Measurements from ENCODE around the gene TAS2R14. TPM values are rescaled to one million over a fixed set of nuclear protein-coding genes. Genes with fewer than 3 reads are reported as not detected.

The TAS2R14 gene
- total and polyA plus RNA-seq, 2 donors (not counting 1 experiment from before 2014, with no cell fraction given): 2.0 to 2.6 TPM

DNA sequence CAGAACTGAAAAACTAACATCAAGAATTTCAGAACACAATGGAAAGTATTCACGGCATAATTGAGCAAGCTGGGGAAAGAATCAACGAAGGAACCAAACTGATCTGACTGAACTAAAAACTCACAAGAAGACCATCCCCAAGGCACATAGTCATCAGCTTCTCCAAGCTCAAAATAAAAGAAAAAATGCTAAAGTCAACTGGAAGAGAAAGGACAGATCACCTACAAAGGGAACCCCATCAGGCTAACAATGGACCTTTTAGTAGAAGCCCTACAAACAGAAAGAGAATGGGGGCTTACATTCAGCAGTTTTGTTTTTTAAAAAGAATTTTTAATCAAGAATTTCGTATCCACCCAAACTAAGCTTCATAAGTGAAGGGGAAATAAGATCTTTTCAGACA lies 35.9 kb upstream of the TAS2R14 start:
- Histone ChIP-seq H2AFZ (ENCODE audit: low read length) (no peak overlapping the region), H3K27ac (ENCODE audit: insufficient read depth, low read length) (no peak overlapping the region), H3K27me3 (ENCODE audit: control insufficient read depth, insufficient read depth, low read length) (no peaks in the 10 kb centered on the region), H3K79me2 (ENCODE audit: control insufficient read depth, insufficient read depth, low read length) (no peaks in the 10 kb centered on the region), H3K4me1 (ENCODE audit: control insufficient read depth, extremely low read depth, insufficient read depth, low read length) (no peaks in the 10 kb centered on the region), H3K4me2 (ENCODE audit: extremely low read depth, insufficient read depth, low read length) (no peak overlapping the region), H4K20me1 (ENCODE audit: control insufficient read depth, extremely low read depth, insufficient read depth, low read length) (no peaks in the 10 kb centered on the region), H3K9ac (ENCODE audit: insufficient read depth, low read length) (no peak overlapping the region), H3K4me3 (replicated peaks in 1 of 4; ENCODE audit: control extremely low read depth in 1 of 4, insufficient read depth in 1 of 4, low read depth in 3 of 4, low read length in 4 of 4) (no peak overlapping the region), H3K36me3 (ENCODE audit: control insufficient read depth, insufficient read depth, low read length) (no peaks in the 10 kb centered on the region), H3K9me3 (ENCODE audit: control insufficient read depth, insufficient read depth, low read depth, low read length) (no peaks in the 10 kb centered on the region)
- no peak for DNase-seq (ENCODE audit: low read depth in 2 of 2)
- TF ChIP-seq EZH2 (IDR thresholded peaks at IDR 0.05; ENCODE audit: low read length, missing control alignments): no peak
- TF ChIP-seq, protein P1, sequence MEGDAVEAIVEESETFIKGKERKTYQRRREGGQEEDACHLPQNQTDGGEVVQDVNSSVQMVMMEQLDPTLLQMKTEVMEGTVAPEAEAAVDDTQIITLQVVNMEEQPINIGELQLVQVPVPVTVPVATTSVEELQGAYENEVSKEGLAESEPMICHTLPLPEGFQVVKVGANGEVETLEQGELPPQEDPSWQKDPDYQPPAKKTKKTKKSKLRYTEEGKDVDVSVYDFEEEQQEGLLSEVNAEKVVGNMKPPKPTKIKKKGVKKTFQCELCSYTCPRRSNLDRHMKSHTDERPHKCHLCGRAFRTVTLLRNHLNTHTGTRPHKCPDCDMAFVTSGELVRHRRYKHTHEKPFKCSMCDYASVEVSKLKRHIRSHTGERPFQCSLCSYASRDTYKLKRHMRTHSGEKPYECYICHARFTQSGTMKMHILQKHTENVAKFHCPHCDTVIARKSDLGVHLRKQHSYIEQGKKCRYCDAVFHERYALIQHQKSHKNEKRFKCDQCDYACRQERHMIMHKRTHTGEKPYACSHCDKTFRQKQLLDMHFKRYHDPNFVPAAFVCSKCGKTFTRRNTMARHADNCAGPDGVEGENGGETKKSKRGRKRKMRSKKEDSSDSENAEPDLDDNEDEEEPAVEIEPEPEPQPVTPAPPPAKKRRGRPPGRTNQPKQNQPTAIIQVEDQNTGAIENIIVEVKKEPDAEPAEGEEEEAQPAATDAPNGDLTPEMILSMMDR (conservative IDR thresholded peaks at IDR 0.05 in 1 of 2, IDR thresholded peaks at IDR 0.05 in 1 of 2; ENCODE audit: low read depth in 1 of 2, low read length in 2 of 2): no peak

DNA sequence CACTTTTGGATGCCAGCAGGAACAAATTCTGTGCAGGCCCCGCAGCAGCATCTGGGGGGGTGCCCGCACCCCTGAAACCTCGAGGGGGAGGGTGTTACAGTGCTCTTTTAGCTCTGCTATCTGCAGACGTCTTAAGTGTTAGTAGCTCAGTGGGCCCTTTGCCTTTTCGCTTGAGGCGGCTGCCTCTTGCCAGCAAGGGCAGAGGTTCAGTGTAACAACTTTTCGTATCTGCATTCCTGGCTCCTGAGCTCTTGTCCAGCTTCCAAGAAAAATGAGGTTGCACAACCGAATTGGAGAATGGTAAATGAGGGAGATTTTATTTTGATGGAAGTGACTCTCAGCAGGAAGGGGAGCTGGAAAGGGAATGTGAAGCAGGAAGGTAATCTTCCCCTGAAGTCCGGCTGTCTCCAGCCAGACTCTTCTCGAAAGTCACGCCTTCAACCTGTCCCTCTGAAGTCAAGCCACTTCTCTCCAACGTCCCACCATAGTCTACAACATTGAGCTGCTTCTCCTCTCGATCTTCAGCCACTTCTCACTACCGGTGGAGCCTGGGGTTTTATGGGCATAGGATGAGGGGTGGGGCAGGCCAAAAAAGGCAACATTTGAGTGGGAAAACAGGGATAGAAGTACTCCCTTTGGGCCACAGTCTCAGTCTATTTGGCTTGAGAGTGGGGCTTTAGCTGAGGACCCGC lies 29.8 kb upstream of the TAS2R14 start:
- Histone ChIP-seq H3K36me3 (ENCODE audit: control insufficient read depth, insufficient read depth, low read length) (no peaks in the 10 kb centered on the region), H3K9ac (ENCODE audit: insufficient read depth, low read length) (no peak overlapping the region), H2AFZ (ENCODE audit: low read length) (no peak overlapping the region), H3K79me2 (ENCODE audit: control insufficient read depth, insufficient read depth, low read length) (no peaks in the 10 kb centered on the region), H3K4me3 (replicated peaks in 1 of 4; ENCODE audit: control extremely low read depth in 1 of 4, insufficient read depth in 1 of 4, low read depth in 3 of 4, low read length in 4 of 4) (no peak overlapping the region), H3K27me3 (ENCODE audit: control insufficient read depth, insufficient read depth, low read length) (no peaks in the 10 kb centered on the region), H3K27ac (ENCODE audit: insufficient read depth, low read length) (no peak overlapping the region), H4K20me1 (ENCODE audit: control insufficient read depth, extremely low read depth, insufficient read depth, low read length) (no peaks in the 10 kb centered on the region), H3K4me2 (ENCODE audit: extremely low read depth, insufficient read depth, low read length) (peak overlapping the region; percentile 15), H3K9me3 (ENCODE audit: control insufficient read depth, insufficient read depth, low read depth, low read length) (no peaks in the 10 kb centered on the region), H3K4me1 (ENCODE audit: control insufficient read depth, extremely low read depth, insufficient read depth, low read length) (peaks cover 2% of the 10 kb centered on the region)
- TF ChIP-seq EZH2 (IDR thresholded peaks at IDR 0.05; ENCODE audit: low read length, missing control alignments): no peak
- DNase-seq (ENCODE audit: low read depth in 2 of 2): peak; percentile 76 to 82

DNA sequence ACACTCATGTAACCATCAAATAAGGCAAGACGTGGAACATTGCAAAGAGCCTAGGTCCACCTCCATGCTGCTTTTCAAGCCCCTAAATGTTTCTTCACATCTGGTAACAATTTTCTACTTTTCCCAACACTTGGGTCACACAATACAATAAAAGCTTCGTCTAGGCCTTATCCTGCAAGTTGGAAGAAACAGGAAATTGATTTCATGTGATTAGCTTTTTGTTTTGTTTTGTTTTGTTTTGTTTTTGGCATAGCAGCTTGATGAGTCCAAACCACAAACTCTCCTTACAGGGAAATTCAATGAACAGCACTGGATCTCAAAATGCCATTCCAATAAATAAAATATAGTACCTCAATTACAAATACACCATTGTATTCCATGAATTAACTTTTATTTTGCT lies 28.3 kb upstream of the TAS2R14 start:
- no peak overlapping the region for H3K4me2 ChIP-seq (ENCODE audit: extremely low read depth, insufficient read depth, low read length)
- H3K79me2 ChIP-seq (ENCODE audit: control insufficient read depth, insufficient read depth, low read length): no peaks in the 10 kb centered on the region
- no peaks in the 10 kb centered on the region for H4K20me1 ChIP-seq (ENCODE audit: control insufficient read depth, extremely low read depth, insufficient read depth, low read length)
- H3K4me3 ChIP-seq (replicated peaks in 1 of 4; ENCODE audit: control extremely low read depth in 1 of 4, insufficient read depth in 1 of 4, low read depth in 3 of 4, low read length in 4 of 4): no peak overlapping the region
- no peaks in the 10 kb centered on the region for H3K9me3 ChIP-seq (ENCODE audit: control insufficient read depth, insufficient read depth, low read depth, low read length)
- TF ChIP-seq, protein P1 (conservative IDR thresholded peaks at IDR 0.05 in 1 of 2, IDR thresholded peaks at IDR 0.05 in 1 of 2; ENCODE audit: low read depth in 1 of 2, low read length in 2 of 2): no peak
- TF ChIP-seq EZH2 (IDR thresholded peaks at IDR 0.05; ENCODE audit: low read length, missing control alignments): no peak
- peak; percentile 52 to 62 for DNase-seq (ENCODE audit: low read depth in 2 of 2)
- H3K4me1 ChIP-seq (ENCODE audit: control insufficient read depth, extremely low read depth, insufficient read depth, low read length): peaks cover 2% of the 10 kb centered on the region
- no peaks in the 10 kb centered on the region for H3K36me3 ChIP-seq (ENCODE audit: control insufficient read depth, insufficient read depth, low read length)
- H2AFZ ChIP-seq (ENCODE audit: low read length): no peak overlapping the region
- peak overlapping the region; percentile 5 for H3K27ac ChIP-seq (ENCODE audit: insufficient read depth, low read length)
- H3K9ac ChIP-seq (ENCODE audit: insufficient read depth, low read length): no peak overlapping the region
- no peaks in the 10 kb centered on the region for H3K27me3 ChIP-seq (ENCODE audit: control insufficient read depth, insufficient read depth, low read length)
